ENCODE data around the gene NCLN.

NCLN gene

DNA sequence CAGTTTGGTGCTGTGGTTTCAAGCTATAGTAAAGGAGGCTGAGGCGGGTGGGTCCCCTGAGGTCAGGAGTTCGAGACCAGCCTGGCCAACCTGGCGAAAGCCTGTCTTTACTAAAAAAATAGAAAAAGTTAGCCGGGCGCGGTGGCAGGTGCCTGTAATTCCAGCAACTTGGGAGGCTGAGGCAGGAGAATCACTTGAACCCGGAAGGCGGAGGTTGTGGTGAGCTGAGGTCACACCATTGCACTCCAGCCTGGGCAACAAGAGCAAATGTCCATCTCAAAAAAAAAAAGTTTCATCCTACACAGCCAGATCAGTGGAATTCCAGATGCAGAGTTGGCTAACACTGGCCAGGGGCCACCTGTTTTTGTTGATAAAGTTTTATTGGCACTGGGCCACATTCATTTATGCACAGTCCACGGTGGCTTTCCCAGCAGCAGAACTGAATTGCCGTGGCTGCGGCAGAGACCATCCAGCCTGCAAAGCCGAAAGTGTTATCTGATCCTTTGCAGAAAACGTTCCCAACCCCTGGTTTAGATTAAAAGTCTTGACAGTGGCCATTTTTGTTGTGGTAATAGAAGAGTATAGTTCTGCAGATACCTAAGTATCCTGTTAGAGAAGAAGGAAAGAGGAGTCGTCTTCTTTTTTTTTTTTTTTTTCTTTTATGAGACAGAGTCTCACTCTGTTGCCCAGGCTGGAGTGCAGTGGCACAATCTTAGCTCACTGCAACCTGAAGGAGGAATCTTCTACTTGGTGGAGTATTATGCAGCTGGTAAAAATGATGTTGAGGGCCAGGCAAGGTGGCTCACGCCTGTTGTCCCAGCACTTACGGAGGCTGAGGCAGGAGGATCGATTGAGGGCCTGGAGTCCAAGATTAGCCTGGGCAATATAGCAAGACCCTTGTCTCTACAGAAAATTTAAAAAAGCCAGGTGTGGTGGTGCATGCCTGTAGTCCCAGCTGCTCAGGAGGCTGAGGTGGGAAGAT, 8.7 kb downstream of the NCLN start:
- DNase-seq (ENCODE audit: low read depth) = no peak
- TF ChIP-seq, protein P1, sequence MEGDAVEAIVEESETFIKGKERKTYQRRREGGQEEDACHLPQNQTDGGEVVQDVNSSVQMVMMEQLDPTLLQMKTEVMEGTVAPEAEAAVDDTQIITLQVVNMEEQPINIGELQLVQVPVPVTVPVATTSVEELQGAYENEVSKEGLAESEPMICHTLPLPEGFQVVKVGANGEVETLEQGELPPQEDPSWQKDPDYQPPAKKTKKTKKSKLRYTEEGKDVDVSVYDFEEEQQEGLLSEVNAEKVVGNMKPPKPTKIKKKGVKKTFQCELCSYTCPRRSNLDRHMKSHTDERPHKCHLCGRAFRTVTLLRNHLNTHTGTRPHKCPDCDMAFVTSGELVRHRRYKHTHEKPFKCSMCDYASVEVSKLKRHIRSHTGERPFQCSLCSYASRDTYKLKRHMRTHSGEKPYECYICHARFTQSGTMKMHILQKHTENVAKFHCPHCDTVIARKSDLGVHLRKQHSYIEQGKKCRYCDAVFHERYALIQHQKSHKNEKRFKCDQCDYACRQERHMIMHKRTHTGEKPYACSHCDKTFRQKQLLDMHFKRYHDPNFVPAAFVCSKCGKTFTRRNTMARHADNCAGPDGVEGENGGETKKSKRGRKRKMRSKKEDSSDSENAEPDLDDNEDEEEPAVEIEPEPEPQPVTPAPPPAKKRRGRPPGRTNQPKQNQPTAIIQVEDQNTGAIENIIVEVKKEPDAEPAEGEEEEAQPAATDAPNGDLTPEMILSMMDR (IDR thresholded peaks at IDR 0.05; ENCODE audit: insufficient read depth, low read depth, low read length, missing control alignments) = no peak

DNA sequence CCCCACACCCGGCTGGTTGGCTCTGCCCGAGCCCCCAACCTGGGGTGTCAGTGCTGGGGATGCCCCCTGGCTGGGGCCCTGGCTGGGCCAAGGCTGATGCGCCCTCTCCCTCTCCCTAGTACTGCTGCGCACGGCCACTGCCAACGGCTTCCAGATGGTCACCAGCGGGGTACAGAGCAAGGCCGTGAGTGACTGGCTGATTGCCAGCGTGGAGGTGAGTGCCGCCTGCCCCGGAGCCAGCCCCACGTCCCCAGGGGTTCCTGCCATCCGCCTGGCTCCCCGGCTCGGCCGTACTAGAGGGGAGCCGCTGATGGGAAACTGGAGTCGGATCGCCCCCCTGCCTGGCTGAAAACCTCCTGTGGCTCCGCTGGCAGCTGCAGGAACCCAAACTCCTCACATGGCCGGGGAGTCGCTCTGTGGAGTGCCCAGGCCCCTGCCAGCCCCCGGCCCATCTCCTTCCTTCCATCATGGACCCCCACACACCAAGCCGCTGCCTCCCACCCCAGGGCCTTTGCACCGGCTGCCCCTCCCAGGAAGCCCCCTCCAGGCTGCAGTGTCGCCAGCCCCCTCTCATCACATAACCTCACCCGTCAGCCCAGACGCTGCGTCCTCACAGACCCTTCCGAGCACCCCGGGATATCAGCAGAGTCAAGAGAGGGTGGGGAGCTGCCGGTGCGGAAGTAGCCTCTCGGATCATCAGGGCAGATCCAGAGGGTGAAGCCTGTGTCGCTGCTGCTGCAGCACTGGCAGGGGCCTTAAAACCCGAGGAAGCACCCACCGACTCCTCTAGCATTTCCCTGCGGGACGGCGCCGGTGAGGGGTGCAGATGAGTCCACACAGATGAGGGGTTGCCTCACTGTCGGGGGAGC, 10.6 kb downstream of the NCLN start:
- TF ChIP-seq, protein P1 (IDR thresholded peaks at IDR 0.05; ENCODE audit: insufficient read depth, low read depth, low read length, missing control alignments) = no peak
- H3K4me3 ChIP-seq (ENCODE audit: low read length) = no peak overlapping the region
- no peak for DNase-seq (ENCODE audit: low read depth)

More for the DNA sequence above, 8.7 kb downstream of the NCLN start:
- H3K4me3 ChIP-seq (ENCODE audit: low read length) = no peak overlapping the region

DNA sequence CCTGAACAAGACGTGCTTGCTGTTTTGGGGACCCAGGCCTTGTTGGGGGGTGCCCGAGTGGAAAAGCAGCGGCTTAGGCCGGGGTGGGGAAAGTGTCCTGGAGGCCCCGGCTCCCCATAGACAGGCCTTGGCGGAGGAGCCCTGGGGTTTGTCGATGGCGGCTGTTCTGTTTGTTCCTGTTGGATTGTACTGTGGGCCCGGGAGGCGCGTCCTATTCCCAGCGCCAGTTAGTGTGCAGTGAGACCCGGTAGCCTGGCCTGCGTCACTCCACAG, 11.1 kb downstream of the NCLN start:
- DNase-seq (ENCODE audit: low read depth) = no peak
- H3K4me3 ChIP-seq (ENCODE audit: low read length) = no peak overlapping the region
- TF ChIP-seq, protein P1 (IDR thresholded peaks at IDR 0.05; ENCODE audit: insufficient read depth, low read depth, low read length, missing control alignments) = no peak

DNA sequence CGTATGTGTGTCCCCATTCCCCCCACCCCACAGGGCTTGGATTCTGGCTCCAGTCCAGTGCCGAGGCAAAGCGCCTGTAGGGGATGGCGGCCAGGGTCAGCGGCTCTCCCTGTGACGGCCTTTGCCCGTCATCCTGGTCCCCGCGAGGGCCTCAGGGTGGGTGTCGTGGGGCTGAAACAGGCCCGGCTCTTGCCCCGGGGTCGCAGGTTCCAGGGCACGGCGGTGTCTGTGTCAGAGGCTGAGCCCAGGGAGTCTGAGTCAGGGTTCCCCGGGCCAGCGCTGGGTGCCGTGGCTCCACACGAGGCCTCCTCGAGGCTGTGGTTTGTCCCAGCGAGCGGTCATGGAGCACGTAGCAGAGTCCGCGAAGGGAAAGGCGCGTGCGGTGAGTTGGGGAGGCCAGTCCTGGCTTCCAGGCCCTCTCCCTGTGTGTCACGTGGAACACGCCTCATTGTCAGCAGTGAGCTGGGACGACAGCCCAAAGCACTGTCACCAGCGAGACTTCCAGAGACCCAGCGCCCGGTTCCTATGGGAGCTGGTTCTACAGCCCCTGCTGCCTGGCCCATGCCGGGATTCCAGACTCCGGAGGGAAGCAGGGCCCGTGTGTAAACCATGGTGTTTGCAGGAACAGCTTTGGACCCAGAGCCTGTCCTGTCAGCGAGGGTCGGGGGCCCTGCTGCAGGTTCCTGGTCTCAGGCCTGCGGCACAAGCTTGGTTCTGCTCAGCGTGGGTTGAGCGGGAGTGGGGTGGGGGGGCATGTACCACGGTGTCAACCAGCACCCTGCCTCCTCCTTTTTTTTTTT, 13.4 kb downstream of the NCLN start:
- H3K4me3 ChIP-seq (ENCODE audit: low read length) = no peak overlapping the region
- TF ChIP-seq, protein P1 (IDR thresholded peaks at IDR 0.05; ENCODE audit: insufficient read depth, low read depth, low read length, missing control alignments) = no peak
- DNase-seq (ENCODE audit: low read depth) = no peak

DNA sequence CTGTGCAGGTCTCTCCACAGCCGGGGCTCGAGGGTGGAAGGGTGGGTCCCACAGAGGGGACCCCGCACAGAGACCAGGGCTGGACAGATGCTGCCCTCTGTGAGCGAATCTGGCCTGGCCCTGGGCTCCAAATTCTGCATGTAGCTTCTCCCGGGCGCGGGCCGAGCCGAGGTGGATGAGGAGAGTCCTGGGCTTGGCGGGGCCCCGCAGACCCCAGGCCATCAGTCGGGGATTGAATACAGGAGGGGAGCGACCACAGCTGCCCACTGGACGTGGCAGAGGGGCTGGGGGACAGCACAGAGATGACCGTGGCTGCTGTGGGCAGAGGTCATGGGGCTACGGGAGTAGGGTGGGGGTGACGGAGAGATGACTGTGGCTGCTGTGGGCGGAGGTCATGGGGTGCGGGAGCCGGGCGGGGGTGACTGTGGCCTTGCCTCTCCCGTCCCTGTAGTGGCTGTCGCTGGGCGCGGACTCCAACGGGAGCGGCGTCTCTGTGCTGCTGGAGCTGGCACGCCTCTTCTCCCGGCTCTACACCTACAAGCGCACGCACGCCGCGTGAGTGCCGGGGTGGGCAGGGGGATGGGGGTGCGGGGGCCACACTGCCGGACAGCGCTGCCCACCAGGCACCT, 15.5 kb downstream of the NCLN start:
- no peak overlapping the region for H3K4me3 ChIP-seq (ENCODE audit: low read length)
- DNase-seq (ENCODE audit: low read depth) = no peak
- TF ChIP-seq, protein P1 (IDR thresholded peaks at IDR 0.05; ENCODE audit: insufficient read depth, low read depth, low read length, missing control alignments) = no peak

DNA sequence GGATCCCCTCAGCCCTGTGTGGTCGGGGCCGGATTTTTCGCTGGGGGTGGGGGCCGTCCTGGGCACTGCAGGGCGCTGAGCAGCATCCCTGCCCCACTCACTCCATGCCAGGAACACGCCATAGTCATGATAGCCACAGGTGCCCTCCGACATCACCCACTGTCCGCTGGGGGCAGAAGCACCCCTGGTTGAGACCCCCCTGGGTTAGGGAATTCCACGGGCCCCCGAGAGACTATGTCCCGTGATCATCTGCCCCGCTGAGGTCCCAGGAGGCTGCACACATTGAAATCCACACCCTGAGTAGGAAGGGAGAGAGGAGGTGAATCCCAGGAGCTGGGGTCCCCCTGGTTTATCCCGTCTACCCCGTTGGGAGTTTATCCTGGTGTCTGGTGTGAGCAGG, 16.2 kb downstream of the NCLN start:
- TF ChIP-seq, protein P1 (IDR thresholded peaks at IDR 0.05; ENCODE audit: insufficient read depth, low read depth, low read length, missing control alignments) = no peak
- DNase-seq (ENCODE audit: low read depth) = no peak
- H3K4me3 ChIP-seq (ENCODE audit: low read length) = no peak overlapping the region
